HG02840 (cell line): ENCODE results near the gene RALGPS2.

Source experiments
- ATAC-seq: cut with Tn5 transposase; IDR thresholded peaks from one replicate; pipeline ENCODE4 v1.9.1; 2021; ENCODE audit warnings: mild to moderate bottlenecking, moderate library complexity, moderate number of reproducible peaks; ENCODE audit not compliant: unreplicated experiment, low FRiP score

Gene RALGPS2

GRCh38 chr1:178724728-178725465 lies at the start of gene RALGPS2:
RALGPS2 (plus strand) TSS chr1:178725244; CDS start chr1:178776765, 51,521 bp downstream.
- peak; percentile 41 for ATAC-seq

GRCh38 chr1:178679237-178679636 lies 45.8 kb upstream of the RALGPS2 start:
- no peak for ATAC-seq

- ATAC-seq, result no peak
Observed at GRCh38 chr1:178682429-178682828, 42.6 kb upstream of the RALGPS2 start.

GRCh38 chr1:178682886-178683285 lies 42.2 kb upstream of the RALGPS2 start:
- ATAC-seq, result no peak

GRCh38 chr1:178683291-178683690 lies 41.8 kb upstream of the RALGPS2 start:
- no peak for ATAC-seq

GRCh38 chr1:178684111-178684510 lies 40.9 kb upstream of the RALGPS2 start:
- no peak for ATAC-seq

GRCh38 chr1:178684542-178685000 lies 40.5 kb upstream of the RALGPS2 start:
- ATAC-seq, result no peak

- ATAC-seq, result no peak
Observed at GRCh38 chr1:178686407-178686806, 38.6 kb upstream of the RALGPS2 start.

- ATAC-seq, result no peak
Observed at GRCh38 chr1:178688244-178688643, 36.8 kb upstream of the RALGPS2 start.

- ATAC-seq, result no peak
Observed at GRCh38 chr1:178689769-178690168, 35.3 kb upstream of the RALGPS2 start.

- ATAC-seq, result no peak
Observed at GRCh38 chr1:178690496-178690895, 34.5 kb upstream of the RALGPS2 start.

- no peak for ATAC-seq
Observed at GRCh38 chr1:178692564-178693327, 32.3 kb upstream of the RALGPS2 start.

- no peak for ATAC-seq
Observed at GRCh38 chr1:178693366-178693765, 31.7 kb upstream of the RALGPS2 start.

- no peak for ATAC-seq
Observed at GRCh38 chr1:178694923-178695525, 30.0 kb upstream of the RALGPS2 start.

GRCh38 chr1:178702146-178702545 lies 22.9 kb upstream of the RALGPS2 start:
- no peak for ATAC-seq

GRCh38 chr1:178704833-178705232 lies 20.2 kb upstream of the RALGPS2 start:
- no peak for ATAC-seq

GRCh38 chr1:178706432-178706831 lies 18.6 kb upstream of the RALGPS2 start:
- no peak for ATAC-seq

- no peak for ATAC-seq
Observed at GRCh38 chr1:178713259-178713658, 11.8 kb upstream of the RALGPS2 start.

- ATAC-seq, result no peak
Observed at GRCh38 chr1:178714453-178714852, 10.6 kb upstream of the RALGPS2 start.

GRCh38 chr1:178716111-178716510 lies 8.9 kb upstream of the RALGPS2 start:
- no peak for ATAC-seq

- no peak for ATAC-seq
Observed at GRCh38 chr1:178718520-178718919, 6.5 kb upstream of the RALGPS2 start.
